ENCODE measurements around the gene LPIN1.

LPIN1 gene

DNA sequence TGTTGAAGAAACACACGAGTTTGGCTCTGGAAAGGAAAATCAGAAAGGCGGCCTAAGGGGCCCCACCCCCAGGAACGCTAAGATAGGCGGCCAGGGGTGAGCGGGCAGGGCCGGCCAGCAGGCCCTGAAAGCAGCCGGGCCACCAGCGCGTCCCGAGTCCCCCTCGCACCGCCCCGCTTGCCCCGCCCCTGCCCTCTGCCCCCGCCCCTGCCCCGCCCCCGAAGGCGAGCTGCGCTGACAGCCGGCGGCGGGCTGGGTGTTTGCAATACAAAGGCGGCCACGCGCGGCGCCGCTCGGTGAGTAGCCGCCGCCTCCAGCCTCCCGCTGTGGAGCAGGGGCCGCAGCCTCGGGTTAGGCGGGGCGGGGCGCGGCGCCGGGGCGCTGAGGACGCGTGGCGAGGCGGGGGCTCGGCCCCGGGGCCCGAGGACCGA is at the start of gene LPIN1:
TSS of gene LPIN1 (plus strand) at position 257 of the 431 bp plus-strand sequence. CDS start 18,910 bp downstream, outside the sequence.
- peak; percentile 89 for DNase-seq

DNA sequence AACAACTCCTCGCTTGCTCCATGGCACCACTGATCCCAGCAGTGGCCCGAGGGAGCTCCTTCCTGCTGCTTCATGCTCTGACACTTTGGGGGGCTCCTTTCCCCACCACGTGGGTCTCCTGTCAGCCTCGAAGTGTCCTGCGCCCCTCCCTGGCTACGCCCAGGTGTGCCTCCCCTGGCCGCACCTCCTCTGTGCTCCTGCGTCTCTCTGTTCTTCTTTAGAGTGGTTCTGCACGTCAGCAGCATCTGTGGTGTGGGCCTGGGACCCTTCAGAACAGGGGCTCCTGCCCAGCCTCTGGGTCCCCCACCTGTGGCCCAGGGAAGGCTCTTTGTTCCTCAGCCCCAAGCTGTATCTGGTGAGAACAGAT is 49.7 kb upstream of the LPIN1 start:
- no peak for DNase-seq

DNA sequence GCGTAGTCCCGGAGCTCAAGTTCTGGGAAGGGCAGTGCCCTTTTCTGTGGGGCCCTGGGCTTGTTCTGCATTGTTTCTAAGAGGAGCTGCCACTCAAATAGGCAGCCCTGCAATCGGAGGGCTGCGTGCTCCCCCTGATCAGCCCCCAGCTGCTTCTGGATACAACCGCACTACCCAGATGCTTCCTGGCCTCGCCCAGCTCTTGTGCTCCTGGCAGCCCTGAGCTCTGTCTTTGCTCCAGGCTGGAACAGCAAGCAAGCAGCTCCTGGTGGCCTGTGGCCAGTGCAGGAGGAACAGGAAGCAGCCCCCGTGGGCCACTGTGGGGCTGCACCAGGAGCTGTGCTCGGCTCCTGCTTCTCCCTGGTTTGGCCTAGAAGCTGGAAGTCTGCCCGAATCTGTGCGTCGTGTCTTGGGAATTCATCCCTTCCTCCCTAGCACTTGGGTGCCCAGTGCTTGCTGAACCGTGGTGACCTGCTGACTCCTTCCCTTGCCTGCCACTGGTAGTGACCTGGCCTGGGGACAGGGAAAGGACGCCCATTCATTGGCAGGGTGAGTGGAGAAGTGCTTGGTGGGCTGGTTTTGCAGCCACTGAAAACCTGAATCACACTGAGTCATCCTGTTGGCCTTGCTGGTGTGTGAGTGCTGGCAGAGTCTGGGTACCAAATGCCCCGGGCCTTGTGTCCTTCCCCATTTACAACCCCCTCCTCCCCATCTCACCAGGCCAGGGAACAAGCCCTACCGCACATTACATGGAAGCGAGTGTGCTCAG is 49.1 kb upstream of the LPIN1 start:
- DNase-seq, result peak in 1 of 2 donors; percentile 13

DNA sequence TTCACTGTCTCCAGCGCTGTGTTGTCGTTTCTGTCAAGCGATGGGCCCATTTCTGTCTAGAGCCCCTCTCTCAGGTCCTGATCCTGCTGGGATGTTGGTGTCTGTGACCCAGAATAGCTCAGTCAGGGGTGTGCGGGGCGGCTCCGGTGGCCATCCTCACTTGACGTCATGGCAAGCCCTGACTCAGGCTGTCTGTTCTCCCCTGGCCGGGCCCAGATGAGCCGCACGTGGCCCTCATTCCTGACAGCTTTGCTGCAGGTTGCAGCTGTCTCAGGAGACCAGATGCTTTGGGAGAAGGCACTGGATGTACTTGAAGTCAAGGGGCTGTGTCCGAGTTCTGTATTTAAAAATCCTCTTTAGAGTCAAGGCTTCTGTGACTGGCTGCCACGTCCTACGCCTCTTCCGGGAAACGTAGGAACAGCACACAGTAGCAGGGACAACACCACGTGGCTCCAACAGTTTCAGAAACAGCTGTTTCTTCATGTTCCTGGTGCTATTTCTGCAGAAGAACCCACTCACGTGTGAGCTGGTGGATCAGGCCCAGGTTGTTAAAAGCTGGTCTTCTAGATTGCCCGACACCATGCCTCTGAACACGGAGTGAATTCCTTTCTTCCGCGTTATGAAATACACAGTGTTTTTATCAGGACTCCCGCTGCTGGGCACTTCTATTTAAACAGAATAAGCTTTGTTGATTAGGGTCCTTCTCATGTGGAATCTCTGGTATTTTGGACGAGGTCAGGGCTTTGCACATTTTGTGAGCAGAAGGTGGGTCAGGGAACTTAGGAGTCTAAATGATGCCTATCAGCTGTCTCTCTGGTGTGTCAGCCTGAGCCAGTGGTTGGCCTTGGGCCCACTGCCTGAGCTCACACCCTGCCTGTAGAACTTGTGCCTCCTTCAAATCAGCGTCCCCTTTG is 48.2 kb upstream of the LPIN1 start:
- DNase-seq, result no peak

DNA sequence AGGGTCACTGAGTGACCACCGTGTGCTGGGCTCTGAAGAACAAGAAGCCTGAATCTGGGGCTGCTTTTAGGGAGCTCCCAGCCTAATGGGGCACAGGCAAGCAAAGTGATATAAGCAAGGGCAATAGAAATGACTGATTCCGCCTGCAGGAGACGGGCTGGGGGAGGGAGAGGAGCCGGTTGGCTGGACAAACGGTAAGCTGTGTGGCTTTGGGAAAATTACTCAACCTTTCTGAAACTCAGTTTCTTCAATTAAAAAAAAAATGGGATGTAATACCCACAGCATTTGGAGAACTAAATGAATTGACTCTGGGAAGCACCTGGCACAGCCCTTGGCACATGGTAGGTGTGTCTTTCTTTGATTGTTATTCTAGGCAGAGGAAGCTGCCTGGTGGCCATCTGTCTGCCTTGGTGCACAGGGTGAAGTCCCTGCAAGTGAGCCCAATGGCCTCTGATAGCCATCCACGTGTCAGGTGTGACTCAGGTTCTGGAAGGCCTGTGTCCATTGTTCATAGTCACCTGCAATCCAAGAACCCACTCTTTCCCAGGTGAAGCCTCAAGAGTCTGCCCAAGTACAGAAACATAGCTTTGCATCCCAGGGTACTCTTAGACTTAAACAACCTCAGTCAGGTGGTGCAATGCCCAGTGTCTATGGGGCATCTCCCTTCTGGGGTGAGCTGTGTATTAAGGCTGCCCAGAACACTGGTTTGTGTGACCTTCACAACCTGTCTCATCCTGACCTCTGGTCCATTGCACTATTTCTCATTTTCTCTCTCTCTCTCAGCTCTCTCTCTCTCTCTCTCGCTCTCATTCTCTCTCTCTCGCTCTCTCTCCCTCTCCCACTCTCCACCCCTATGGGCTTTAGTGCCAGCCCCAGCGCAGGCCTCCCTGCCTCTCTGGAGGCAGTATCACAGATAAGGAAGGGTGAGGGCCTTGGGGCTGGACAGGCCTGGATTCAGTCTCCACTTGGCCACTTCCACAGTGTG is 46.5 kb upstream of the LPIN1 start:
- no peak for DNase-seq

- no peak for DNase-seq
These were observed 45.2 kb upstream of the LPIN1 start for GRCh38 chr2:11701206-11701605.

DNA sequence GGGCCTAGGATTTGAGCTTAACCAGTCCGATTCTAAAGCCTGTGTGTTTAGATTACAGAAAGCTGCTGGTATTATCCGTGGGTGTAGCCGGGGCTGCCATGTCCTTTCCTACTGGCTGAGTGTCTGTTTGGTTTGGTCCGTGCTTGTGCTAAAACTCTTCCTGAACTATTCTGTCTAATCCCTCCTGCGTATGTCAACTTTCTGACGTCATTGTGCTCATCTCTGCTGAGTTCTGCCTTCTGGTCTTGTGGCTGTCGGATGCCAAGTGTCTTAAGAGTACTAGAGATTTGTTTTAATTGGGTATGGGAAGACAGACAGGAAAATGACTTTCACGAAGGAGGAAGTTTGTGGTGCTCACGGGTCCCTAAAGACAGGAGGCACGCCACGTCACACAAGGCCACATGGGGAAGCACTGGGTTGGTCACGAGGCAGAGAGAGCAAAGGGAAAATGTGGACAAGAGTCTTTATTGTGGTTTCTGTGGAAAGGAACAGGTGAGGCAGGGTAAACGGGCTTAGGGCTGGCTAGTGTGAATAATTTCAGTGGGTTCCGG is 44.6 kb upstream of the LPIN1 start:
- peak; percentile 29 to 75 for DNase-seq

- DNase-seq, result no peak
These were observed 43.5 kb upstream of the LPIN1 start for GRCh38 chr2:11702946-11703345.

DNA sequence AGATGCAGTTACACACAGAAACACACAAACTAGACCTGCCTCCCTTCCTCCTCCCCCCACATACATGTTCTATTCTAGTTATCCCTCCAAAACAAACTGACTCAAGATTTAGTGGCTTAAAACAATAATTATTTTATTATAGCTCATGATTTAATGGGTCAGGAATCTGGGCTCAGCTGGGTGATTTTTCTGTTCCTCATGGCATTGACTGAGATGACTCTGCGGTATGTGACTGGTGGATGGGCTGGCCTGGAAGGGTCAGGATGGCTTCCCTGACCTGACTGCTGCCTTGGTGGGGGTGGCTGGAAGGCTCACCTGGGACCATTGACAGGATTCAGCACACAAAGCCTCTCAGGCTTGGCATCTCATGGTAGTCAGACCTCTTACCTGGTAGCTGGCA is 42.7 kb upstream of the LPIN1 start:
- DNase-seq, result no peak

DNA sequence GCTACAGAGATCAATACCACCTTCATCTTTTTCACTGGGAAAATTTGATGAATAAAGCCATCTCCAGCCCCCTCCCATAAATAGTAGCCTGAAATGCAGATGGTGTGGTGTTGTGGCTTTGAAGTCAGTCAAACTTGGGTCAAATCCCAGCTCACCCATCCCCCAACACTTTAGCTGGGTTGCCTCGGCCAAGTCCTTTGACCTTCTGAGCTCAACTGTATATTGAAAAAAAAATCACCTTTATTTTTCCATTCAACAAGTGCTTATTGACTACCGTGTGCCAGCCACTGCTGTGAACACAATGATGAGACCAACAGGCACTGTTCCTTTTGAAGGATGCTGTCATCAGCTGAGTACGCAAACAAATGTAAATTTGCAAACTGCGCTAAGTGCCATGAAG is 41.4 kb upstream of the LPIN1 start:
- DNase-seq, result no peak

DNA sequence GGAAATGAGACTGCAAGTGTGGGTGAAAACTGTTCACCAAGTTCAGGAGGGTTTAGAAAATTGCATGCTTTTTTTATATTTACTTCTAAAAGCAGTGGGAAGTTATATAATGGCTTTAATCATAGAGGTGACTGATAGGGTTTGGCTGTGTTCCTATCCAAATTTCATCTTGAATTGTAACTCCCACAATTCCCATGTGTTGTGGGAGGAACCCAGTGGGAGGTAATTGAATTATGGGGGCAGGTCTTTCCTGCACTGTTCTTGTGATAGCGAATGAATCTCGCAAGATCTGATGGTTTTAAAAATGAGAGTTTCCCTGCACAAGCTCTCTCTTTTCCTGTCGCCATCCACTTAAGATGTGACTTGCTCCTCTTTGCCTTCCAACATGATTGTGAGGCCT is 40.7 kb upstream of the LPIN1 start:
- no peak for DNase-seq

DNA sequence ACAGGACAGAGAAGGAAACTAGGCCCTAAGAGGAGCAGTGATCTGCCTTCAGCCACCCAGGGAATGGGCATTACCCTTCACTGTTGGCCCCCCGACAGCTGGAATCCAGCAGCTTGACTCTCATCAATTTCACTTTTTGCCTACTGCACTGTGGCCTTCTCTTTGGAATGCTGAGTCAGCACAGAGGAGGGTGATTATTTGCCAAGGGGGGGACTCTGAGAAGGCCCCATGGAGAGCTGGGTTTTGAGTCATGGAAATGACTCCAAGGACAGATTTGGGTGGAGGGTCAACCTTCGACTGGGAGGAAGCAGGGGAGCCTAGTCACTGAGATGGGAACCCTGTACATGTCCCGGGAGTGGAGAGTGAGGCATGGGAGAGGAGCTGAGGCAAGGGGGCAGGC is 38.3 kb upstream of the LPIN1 start:
- DNase-seq, result no peak

DNA sequence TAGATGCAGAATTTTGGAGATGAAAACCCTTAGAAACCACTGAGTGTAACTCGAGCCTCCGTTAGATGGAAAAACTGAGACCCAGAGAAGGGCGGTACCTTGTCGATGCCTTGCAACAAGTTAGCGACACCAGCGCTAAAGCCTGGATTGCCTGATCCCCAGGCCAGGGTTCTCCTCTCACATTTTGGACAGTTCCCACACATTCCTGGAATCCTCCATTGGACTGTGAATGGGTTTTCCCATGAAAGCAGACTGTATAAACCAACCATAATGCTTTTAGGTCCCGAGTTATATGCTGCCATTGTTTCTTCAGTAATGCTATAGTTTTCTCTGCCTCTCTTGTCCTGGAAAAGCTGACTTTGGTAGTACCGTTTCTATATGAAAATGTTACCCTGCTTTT is 37.1 kb upstream of the LPIN1 start:
- DNase-seq, result no peak

DNA sequence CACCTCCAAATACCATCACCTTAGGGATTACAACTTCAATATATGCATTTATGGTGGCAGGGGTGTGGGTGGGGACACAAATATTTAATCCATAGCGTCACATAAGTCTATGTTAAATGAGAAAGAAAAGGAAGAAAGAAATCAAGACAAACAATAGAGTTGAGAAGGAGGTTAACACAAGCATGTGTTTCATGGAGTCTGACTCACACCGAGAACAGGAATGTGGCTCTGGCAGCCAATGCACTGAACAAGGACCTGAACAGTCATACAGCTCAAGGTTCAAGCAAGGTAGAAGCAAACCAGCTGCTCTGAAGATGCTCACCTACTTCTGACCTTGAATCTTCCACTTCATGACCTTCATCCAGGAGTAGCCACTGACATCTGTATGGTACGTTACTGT is 36.2 kb upstream of the LPIN1 start:
- no peak for DNase-seq

DNA sequence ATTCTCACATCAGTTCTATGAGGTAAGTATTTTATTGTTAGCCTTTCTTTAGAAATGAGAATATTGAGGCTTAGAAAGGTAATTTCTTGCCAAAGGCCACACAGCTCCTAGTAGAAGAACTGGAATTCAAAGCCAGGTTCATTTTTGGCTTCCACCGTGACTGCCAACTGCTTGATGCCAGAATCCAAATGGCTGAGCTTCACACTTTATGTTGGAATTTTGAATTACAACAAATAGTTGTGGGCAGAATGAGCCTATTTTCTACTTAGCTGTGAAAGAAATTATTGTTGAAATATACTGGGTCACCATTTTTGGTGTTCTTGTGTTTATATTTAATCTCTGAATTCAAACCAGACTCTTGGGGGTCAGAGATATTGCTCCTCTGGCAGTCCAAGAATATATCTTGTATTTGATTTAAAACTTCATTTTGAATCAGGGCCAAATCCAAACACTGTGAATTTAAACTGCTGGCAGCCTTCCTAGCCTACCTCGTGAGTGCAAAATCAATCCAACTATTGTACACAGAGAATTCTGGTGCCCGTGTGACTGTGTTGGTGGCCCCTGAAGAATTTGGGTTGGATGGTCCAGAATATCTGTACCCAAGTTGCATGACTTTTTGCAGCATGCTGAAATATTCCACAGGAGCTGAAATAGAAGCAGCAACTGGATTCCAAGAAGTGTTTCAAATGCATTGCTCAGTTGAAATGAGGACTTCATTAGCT is 35.6 kb upstream of the LPIN1 start:
- no peak for DNase-seq

GRCh38 chr2:11711354-11711716 is 35.1 kb upstream of the LPIN1 start:
- no peak for DNase-seq

DNA sequence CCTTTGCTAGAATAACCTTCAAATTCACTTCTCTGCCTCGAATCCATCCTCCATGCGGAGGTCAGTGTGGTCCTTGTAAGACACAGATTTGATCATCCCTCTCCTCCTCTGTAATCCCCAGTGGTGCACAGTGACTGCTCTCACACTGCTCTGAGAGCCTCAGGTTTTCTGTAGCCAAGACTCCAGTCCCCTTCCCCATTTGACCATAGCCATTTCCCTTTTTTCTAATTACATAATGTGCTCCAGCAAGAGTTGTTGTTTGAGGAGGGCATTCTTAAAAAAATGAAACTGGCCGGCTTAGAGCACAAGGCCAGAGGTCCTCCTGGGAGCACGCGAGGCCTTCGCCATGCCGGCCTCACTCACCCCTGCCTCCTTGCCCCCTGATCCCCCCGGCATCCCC is 34.7 kb upstream of the LPIN1 start:
- no peak for DNase-seq

DNA sequence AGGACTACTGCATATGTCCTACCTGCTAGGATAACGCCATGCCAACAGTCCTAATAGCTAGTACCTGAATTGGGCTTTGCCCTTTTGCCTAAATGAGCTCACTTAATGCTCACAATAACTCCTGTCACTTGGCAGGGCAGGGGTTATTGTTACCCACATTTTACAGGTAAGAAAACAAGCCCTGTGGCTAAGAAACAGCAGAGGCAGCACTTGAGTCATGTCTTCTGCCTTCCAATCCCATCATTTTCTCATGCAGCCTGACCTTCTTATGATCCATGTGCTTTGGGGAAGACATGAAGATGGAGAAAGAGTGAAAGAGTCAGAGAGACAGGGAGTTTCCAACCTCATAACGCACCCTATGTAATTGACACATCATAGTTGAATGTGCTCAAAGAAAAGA is 33.6 kb upstream of the LPIN1 start:
- DNase-seq, result no peak

DNA sequence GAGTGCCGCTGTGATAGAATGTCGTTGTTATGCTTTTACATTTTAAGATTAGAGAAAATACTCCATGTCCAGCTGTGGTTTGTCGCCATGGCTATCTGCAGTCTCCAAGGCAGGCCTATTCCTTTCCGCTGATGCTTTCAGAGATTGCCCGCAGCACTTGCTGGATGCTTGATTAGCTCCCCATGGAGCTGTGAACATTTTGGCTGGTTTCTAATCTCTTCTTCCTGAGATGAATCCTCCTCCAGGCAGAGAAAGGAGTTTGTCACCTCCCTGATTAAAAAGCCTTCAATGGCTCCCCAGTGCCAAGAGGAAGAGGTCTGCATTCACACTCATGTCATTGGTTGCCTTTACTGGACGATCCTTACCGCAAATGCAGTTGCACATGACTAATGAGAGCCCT is 32.6 kb upstream of the LPIN1 start:
- DNase-seq, result no peak

- DNase-seq, result no peak
These were observed 30.3 kb upstream of the LPIN1 start for GRCh38 chr2:11715987-11716652.

GRCh38 chr2:11716689-11717321 is 29.6 kb upstream of the LPIN1 start:
- no peak for DNase-seq
